GM12801 (cell line): ENCODE measurements around the gene CD36.

Experiments
- CTCF ChIP-seq: IDR thresholded peaks from one replicate; pipeline ENCODE4 v1.5.1; 2011; ENCODE audit warnings: control low read depth; ENCODE audit not compliant: insufficient read length; ENCODE audit errors: extremely low read depth

Gene CD36

GRCh38 chr7:80635533-80635932 is 2.9 kb upstream of the CD36 start:
- TF ChIP-seq CTCF, result no peak

GRCh38 chr7:80635998-80636397 is 2.4 kb upstream of the CD36 start:
- TF ChIP-seq CTCF, result no peak

- TF ChIP-seq CTCF, result no peak
These were observed 1.7 kb upstream of the CD36 start for GRCh38 chr7:80636709-80637108.

GRCh38 chr7:80637454-80637853 is 988 bp upstream of the CD36 start:
- no peak for TF ChIP-seq CTCF

GRCh38 chr7:80639011-80639410 is 569 bp downstream of the CD36 start:
- TF ChIP-seq CTCF, result no peak

- no peak for TF ChIP-seq CTCF
These were observed 2.4 kb downstream of the CD36 start for GRCh38 chr7:80640846-80641245.

- no peak for TF ChIP-seq CTCF
These were observed 3.1 kb downstream of the CD36 start for GRCh38 chr7:80641548-80641947.

- TF ChIP-seq CTCF, result no peak
These were observed 4.4 kb downstream of the CD36 start for GRCh38 chr7:80642871-80643270.
